ENCODE results near the gene ANHX.
"Not testable (repeated sequence)": the region's sequence is repeated elsewhere in the genome, so short reads cannot be mapped to it uniquely, and the experiment has no call there.

Gene ANHX

DNA sequence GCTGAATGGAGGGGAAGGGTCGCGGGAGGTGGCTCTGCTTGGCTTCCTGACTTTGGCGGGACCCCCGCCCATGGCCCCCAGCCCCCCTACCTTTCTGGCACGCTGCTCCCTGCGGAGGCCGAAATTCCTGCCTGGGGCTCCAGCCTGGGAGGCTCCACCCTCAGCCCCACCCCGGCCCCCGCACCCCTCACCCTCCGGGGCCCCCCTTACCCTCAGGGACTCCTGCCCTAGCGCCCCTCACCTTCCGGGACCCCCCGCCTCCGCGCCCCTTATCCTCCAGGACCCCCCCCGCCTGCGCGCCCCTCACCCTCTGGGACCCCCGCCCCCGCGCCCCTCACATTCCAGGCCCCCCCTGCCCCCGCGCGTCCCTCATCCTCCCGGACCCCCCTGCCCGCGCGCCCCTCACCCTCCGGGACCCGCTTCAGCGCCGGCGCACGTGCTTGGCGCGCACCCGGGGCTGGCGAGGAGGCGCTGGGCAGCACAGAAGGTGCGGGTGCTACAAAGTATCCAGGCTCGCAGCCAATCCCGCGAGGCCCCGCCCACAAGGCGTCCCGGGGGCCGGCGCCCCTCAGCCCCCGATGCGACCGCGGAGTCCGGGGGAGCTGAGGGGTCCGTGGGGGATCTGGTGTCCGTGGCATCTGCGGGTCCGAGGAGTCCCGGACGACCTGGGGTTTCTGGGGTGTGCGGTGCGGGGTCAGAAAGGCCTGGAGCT lies at the start of gene ANHX:
Gene ANHX, minus strand, starts transcription at position 477 of the 712 bp plus-strand sequence. CDS start 1,521 bp downstream, outside the sequence.
- H3K4me3 Mint-ChIP-seq, result no peak within 1 kb of the TSS
- no peaks in the 10 kb centered on the region for H3K4me1 Mint-ChIP-seq
- H3K9me3 Mint-ChIP-seq, result peaks cover 8% of the 10 kb centered on the region
- no peak within 1 kb of the TSS for H3K27ac Mint-ChIP-seq
- H3K27me3 Mint-ChIP-seq, result peaks cover 13% of the 10 kb centered on the region
- no peaks in the 10 kb centered on the region for H3K36me3 Mint-ChIP-seq
- ATAC-seq, result peak; percentile 66

DNA sequence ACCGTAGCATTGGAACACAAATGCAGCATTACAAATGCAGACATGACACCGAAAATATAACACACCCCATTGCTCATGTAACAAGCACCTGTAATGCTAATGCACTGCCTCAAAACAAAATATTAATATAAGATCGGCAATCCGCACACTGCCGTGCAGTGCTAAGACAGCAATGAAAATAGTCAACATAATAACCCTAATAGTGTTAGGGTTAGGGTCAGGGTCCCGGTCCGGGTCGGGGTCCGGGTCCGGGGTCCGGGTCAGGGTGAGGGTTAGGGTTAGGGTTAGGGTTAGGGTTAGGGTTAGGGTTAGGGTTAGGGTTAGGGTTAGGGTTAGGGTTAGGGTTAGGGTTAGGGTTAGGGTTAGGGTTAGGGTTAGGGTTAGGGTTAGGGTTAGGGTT lies 29.0 kb upstream of the ANHX start:
- not testable (repeated sequence) for H3K4me1 Mint-ChIP-seq, H3K4me3 Mint-ChIP-seq, H3K36me3 Mint-ChIP-seq, H3K9me3 Mint-ChIP-seq, ATAC-seq, H3K27ac Mint-ChIP-seq, H3K27me3 Mint-ChIP-seq

DNA sequence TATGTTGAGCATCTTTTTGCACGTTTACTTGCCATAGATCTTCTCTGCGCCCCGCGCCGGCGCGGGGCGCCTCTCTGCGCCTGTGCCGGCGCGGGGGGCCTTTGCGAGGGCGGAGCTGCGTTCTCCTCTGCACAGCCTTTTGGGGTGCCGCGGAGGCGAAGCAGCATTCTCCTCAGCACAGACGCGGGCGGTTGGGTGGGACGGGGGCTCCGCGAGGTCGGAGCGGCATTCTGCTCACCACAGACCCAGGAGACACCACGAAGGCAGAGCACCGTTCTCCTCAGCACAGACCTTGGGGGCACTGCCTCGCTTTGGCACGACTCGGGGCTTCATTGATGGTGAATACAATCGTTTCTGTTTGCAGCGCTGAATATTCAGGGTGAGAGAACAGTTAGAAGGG lies 28.5 kb upstream of the ANHX start:
- no peak overlapping the region for H3K4me3 Mint-ChIP-seq
- no peak overlapping the region for H3K27ac Mint-ChIP-seq
- ATAC-seq, result peak; percentile 65
- no peaks in the 10 kb centered on the region for H3K4me1 Mint-ChIP-seq
- H3K9me3 Mint-ChIP-seq, result peaks cover 7% of the 10 kb centered on the region
- no peaks in the 10 kb centered on the region for H3K36me3 Mint-ChIP-seq
- H3K27me3 Mint-ChIP-seq, result no peaks in the 10 kb centered on the region

DNA sequence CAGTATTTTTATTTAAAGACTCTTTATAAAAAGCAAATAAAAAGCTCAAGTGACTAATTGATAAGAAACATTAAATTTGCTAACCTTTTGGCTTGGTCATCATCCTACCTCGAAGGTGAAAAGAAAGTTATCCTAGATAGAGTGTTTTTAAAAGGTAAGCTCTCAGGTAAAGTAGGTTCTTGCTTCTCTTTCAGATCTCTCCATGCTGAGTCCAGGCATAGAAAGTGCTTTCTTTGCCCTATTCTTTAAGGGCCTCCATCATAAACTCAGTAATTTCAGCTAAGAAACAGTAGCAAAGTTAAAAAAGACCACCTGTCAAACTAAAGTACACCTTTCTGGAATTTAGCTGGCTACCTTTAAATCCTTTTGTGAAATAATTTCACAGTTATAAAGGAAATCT lies 20.6 kb upstream of the ANHX start:
- peaks cover 24% of the 10 kb centered on the region for H3K9me3 Mint-ChIP-seq
- H3K4me3 Mint-ChIP-seq, result no peak overlapping the region
- H3K27me3 Mint-ChIP-seq, result no peaks in the 10 kb centered on the region
- H3K36me3 Mint-ChIP-seq, result no peaks in the 10 kb centered on the region
- H3K27ac Mint-ChIP-seq, result no peak overlapping the region
- H3K4me1 Mint-ChIP-seq, result peaks cover 5% of the 10 kb centered on the region
- ATAC-seq, result no peak

DNA sequence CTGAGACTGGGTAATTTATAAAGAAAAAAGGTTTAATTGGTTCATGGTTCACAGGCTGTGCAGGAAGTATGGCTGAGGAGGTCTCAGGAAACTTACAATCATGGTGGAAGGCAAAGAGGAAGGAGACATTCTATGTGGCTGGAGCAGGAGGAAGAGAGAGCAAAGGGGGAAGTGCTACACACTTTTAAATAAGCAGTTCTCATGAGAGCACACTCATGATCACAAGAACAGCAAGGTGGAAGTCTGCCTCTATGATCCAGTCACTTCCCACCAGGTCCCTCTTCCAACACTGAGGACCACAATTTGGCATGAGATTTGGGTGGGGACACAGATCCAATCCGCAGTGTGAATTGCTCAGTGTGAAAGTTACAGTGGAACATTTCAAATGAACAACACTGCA lies 20.2 kb upstream of the ANHX start:
- not testable (repeated sequence) for H3K36me3 Mint-ChIP-seq, H3K4me3 Mint-ChIP-seq, H3K27ac Mint-ChIP-seq

DNA sequence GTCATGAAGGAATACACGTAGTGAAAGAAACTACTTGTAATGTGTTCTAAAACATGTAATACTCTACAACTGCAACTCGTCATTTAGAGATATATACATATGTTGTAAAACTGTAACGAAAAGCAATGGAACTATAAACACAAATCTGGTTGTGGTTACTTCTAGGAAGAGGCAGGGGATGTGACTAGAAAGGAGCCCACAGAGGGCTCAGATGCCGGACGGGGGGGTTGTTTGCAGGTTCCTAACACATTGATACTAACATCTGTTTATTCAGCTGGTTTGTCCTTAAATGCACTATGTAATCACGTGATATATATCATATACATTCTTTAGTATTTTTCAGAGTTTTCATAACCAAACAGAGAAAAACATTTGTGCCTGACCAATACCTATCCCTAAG lies 16.1 kb upstream of the ANHX start:
- no peaks in the 10 kb centered on the region for H3K27me3 Mint-ChIP-seq
- peaks cover 29% of the 10 kb centered on the region for H3K9me3 Mint-ChIP-seq
- no peaks in the 10 kb centered on the region for H3K36me3 Mint-ChIP-seq
- peaks cover 5% of the 10 kb centered on the region for H3K4me1 Mint-ChIP-seq
- H3K4me3 Mint-ChIP-seq, result no peak overlapping the region
- ATAC-seq, result no peak
- H3K27ac Mint-ChIP-seq, result no peak overlapping the region

More for the DNA sequence above, 20.2 kb upstream of the ANHX start:
- ATAC-seq, H3K4me1 Mint-ChIP-seq, H3K27me3 Mint-ChIP-seq: not testable (repeated sequence)
- peaks cover 24% of the 10 kb centered on the region for H3K9me3 Mint-ChIP-seq

DNA sequence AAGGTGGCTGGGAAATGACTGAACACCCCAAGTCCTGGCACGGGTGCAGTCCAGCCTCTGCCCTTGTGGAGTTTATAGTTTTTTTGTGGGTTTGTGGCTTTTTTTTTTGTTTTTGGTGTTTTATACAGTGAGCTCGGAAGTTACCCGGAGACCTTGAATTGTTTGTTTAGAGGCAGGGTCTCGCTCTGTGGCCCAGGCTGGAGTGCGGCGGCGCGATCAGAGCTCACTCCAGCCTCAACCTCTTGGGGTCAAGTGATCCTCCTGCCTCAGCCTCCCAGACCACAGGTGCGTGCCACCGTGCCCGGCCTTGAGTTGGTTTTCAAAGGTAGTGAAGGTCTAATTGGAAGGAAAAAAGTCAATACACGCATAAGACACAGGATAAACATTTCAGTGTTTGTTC lies 879 bp upstream of the ANHX start:
- H3K4me1 Mint-ChIP-seq, result no peaks in the 10 kb centered on the region
- no peak overlapping the region for H3K27ac Mint-ChIP-seq
- ATAC-seq, result no peak
- H3K27me3 Mint-ChIP-seq, result peaks cover 23% of the 10 kb centered on the region
- no peaks in the 10 kb centered on the region for H3K36me3 Mint-ChIP-seq
- H3K4me3 Mint-ChIP-seq, result no peak overlapping the region
- H3K9me3 Mint-ChIP-seq, result peaks cover 15% of the 10 kb centered on the region

DNA sequence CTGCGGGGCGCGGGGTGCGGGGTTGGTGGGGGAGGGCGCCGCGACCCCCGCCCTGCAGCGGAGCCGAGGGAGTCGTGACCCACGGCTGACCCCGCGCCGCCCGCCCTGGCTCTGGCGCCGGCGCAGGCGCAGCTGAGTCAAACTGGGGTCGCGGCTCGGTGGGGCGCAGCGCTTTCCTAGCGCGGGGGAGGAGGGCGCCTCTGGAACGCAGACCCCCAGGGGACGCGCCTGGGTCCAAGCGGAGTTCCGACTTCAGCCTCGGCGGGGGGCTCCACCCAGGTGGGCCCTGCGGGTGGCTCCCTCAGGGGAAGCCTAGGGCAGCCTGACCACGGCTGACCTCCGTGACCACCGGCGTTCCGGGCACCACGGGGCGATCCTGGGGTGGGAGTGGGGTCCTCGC lies 467 bp upstream of the ANHX start:
- Mint-ChIP-seq H3K9me3 (peaks cover 12% of the 10 kb centered on the region), H3K4me3 (no peak overlapping the region), H3K27me3 (peaks cover 19% of the 10 kb centered on the region), H3K27ac (no peak overlapping the region), H3K36me3 (no peaks in the 10 kb centered on the region), H3K4me1 (no peaks in the 10 kb centered on the region)
- peak; percentile 58 for ATAC-seq

DNA sequence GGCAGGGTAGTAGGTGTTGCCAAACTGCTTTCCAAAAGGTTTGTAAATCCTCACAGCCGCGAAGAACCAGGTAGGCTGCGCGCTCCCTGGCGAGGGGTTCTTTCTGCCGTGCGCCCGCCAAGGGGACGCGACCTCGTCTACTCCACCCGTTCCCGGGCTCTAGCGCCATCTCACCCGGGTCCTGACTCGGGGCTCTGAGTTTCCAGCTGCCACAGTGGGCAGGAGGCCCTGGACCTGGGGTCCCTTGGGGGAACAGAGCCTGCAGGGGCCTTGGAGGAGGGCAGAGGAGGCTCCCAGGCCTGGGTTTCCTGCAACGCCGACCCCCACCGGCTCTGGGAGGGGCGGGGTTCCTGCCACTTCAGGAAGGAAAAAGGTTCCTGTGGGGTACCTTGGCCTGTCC lies 706 bp downstream of the ANHX start:
- Mint-ChIP-seq H3K36me3 (no peaks in the 10 kb centered on the region), H3K4me3 (no peak overlapping the region), H3K27ac (no peak overlapping the region), H3K4me1 (no peaks in the 10 kb centered on the region), H3K27me3 (peaks cover 7% of the 10 kb centered on the region), H3K9me3 (peaks cover 8% of the 10 kb centered on the region)
- ATAC-seq, result no peak

DNA sequence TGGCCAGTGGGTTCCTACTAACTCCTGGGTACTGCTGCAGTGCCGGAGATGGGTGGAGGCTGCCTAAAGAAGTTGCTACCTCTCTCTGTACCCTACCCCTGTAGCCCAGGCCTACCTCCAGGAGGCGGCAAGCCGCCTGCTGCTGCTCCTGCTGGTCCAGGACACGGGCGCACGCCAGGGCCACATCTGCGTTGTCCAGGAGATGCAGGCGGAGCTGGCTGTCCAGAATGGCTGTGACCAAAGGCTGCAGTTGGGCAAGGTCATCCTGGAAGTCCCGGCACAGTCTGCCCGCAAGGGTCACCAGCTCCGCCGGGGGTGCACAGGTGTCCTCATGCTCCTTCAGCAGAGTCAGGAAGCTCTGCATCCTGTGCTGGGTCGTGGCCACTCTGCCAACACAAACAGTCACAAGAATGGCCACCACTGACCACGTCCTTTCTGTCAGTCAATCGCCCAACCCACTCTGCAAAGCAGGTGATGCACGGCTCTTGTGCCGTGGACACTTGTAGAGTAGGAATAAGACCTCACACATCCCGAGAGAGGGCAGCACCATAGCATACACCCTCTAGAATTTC lies 1.6 kb downstream of the ANHX start:
- no peak for ATAC-seq
- no peaks in the 10 kb centered on the region for H3K4me1 Mint-ChIP-seq
- peaks cover 4% of the 10 kb centered on the region for H3K9me3 Mint-ChIP-seq
- no peaks in the 10 kb centered on the region for H3K36me3 Mint-ChIP-seq
- H3K27ac Mint-ChIP-seq, result no peak overlapping the region
- no peaks in the 10 kb centered on the region for H3K27me3 Mint-ChIP-seq
- no peak overlapping the region for H3K4me3 Mint-ChIP-seq

DNA sequence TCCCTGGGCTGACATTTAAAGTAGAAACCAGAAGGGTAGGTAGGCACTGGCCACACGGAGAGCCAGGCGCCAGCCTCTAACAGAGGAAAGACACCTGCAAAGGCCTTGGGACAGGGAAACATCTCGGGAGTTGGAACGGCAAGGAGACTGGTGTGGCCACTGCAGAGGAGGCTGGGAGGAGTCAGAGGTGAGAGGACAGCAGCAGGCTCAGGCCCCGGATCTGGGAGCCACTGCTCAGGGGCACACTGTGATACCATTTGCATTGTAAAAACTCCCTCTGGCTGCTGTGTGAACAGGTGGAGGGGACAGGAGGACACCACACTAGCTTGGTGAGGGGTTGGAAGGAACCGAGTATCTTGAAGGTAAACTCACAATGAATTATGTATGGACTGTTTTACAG lies 2.7 kb downstream of the ANHX start:
- H3K27me3 Mint-ChIP-seq, result peaks cover 7% of the 10 kb centered on the region
- H3K27ac Mint-ChIP-seq, result no peak overlapping the region
- H3K9me3 Mint-ChIP-seq, result peaks cover 8% of the 10 kb centered on the region
- no peaks in the 10 kb centered on the region for H3K36me3 Mint-ChIP-seq
- no peaks in the 10 kb centered on the region for H3K4me1 Mint-ChIP-seq
- H3K4me3 Mint-ChIP-seq, result no peak overlapping the region
- ATAC-seq, result no peak

DNA sequence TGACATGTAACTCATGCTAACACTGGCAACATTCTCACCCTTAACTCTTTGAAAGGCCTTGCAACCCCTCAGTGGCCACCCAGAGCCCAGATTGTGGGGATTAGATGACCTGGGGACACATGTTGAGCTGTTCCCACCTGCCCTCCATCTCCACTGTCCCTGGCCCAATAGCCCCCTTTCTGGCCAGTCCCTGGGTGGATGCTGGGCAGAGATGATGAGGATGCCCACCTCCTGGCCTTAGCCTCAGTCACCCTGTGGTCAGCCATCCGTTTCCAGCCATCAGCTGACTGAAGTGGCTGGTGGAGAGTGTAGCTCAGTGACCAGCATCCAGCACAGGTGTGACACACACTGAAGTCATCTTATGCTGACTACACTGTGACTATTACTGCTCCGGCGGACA lies 4.7 kb downstream of the ANHX start:
- no peaks in the 10 kb centered on the region for H3K4me1 Mint-ChIP-seq
- H3K4me3 Mint-ChIP-seq, result no peak overlapping the region
- peaks cover 7% of the 10 kb centered on the region for H3K27me3 Mint-ChIP-seq
- no peaks in the 10 kb centered on the region for H3K36me3 Mint-ChIP-seq
- H3K27ac Mint-ChIP-seq, result no peak overlapping the region
- no peak for ATAC-seq
- H3K9me3 Mint-ChIP-seq, result peaks cover 8% of the 10 kb centered on the region

DNA sequence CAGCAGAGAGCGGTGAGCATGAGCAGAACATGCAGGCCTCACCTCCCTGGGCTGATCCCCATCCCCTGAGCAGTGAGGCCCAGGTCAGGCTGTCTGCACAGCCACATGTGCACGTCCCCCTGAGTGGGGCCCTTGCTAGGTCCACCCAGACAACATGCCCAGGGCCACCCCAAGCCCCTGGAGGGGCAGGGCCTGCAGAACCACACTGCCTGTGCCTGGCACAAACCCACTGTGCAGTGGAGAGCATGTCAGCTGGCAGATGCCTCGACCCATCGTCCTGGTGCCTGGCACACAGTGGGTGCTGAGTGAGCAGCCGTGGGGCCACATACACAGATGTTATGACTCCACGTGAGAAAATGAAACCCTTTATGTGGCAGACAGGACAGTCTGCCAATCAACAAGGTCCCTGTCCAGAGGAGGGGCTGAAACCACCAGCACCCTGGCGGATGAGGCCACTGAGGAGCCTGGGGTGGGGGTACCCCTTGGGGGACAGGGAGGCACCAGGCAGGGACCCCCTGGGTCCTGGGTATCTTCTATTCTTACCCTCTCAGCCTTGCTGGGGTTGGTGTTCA lies 8.3 kb downstream of the ANHX start:
- Mint-ChIP-seq H3K9me3 (peaks cover 8% of the 10 kb centered on the region), H3K36me3 (no peaks in the 10 kb centered on the region), H3K4me3 (no peak overlapping the region), H3K4me1 (no peaks in the 10 kb centered on the region), H3K27me3 (peaks cover 15% of the 10 kb centered on the region), H3K27ac (no peak overlapping the region)
- peak; percentile 35 for ATAC-seq

DNA sequence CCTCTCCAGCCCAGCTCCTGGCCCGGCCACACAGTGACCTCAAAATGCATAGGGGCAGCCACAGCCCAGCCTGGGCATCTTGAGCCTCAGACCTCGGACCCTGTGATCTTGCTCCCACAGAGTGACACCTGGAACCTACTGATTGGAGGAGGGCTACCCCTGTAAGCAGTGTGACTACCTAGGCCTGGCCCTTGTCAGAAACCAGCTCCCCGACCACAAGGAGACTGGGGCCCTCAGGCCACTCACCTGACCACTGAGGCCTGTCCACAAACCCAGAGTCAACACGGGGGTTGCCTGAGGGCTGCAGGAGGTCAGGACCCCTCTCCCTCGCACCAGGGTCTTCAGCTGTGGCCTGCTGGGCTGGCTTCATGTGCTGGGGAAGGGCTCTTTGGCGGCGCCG lies 9.0 kb downstream of the ANHX start:
- peaks cover 11% of the 10 kb centered on the region for H3K9me3 Mint-ChIP-seq
- H3K4me1 Mint-ChIP-seq, result no peaks in the 10 kb centered on the region
- ATAC-seq, result no peak
- no peak overlapping the region for H3K27ac Mint-ChIP-seq
- H3K27me3 Mint-ChIP-seq, result peaks cover 15% of the 10 kb centered on the region
- no peaks in the 10 kb centered on the region for H3K36me3 Mint-ChIP-seq
- no peak overlapping the region for H3K4me3 Mint-ChIP-seq

DNA sequence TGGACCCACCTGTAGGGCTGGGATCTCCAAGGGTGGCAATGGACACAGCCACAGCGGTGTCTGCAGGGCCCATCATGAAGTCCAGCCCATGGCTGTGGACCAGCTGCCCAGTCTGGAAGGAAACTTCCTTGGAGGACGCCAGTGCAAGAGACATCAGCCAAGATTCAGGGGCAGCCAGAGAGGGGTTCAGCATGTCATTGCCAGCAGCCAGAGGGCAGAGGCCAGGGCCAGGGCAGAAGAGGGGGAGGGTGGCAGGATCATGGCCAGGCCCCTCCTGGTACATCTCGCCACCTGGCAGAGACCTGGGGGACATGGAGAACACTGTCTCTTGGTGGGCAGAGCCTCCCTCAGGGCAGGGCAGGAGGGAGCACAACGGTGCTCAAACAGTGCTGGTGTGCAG lies 10.2 kb downstream of the ANHX start:
- Mint-ChIP-seq H3K4me3 (no peak overlapping the region), H3K9me3 (peaks cover 11% of the 10 kb centered on the region), H3K36me3 (no peaks in the 10 kb centered on the region), H3K27ac (no peak overlapping the region), H3K27me3 (peaks cover 15% of the 10 kb centered on the region), H3K4me1 (no peaks in the 10 kb centered on the region)
- no peak for ATAC-seq

DNA sequence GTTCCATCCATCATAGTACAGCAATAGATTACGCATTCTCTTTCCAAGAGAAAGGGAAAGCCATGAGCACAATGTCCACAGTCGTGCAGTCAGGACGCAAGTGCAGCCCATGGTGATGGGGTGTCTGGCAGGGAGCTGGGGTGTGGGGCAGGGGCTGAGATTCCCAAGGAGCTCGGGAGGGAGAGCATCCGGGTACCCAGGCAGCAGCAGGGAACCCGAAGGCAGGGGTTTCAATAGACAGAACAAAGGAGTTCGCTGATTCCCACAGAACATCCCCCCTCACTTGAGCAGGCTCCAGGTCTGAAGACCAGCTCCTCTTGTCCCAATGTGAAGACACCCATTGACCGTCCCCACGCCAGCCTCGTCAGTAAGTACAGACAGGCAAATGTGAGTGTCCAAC lies 13.5 kb downstream of the ANHX start:
- Mint-ChIP-seq H3K36me3 (no peaks in the 10 kb centered on the region), H3K27me3 (peaks cover 29% of the 10 kb centered on the region), H3K9me3 (peaks cover 27% of the 10 kb centered on the region), H3K27ac (no peak overlapping the region), H3K4me3 (no peak overlapping the region), H3K4me1 (no peaks in the 10 kb centered on the region)
- no peak for ATAC-seq

All from stimulated activated memory B cell treated with anti-CD40 and anti-IgM and Interleukin-4, amounts not matched to agents 10 μg/mL and 1 μg/mL and 100 μg/mL, for 72 hours (primary cell).